CD4-positive, alpha-beta memory T cell (primary cell): ENCODE results near the gene HDLBP. TPM values are rescaled to one million over a fixed set of nuclear protein-coding genes. Genes with fewer than 3 reads are reported as not detected.

Experiments
- CTCF ChIA-PET: fragments of 350-600 bp; sonication (Branson Sonifier 250); formaldehyde crosslinking; loops from one replicate; lab custom pipeline; 2021; ENCODE audit warnings: inconsistent platforms; ENCODE audit not compliant: partially characterized antibody; lab: Charles Lee
- POLR2A ChIA-PET: fragments of 350-600 bp; sonication (Branson Sonifier 250); formaldehyde crosslinking; loops from one replicate; lab custom pipeline; 2021; ENCODE audit not compliant: partially characterized antibody; lab: Charles Lee
- DNase-seq, 5 donors: peaks; one replicate each; pipeline versions ENCODE4 v3.0.0 to v3.0.0-alpha.2; 2020 to 2022; ENCODE audit warnings: mixed read lengths in 1 of 5
- H3K27ac ChIP-seq: one replicate; pipeline ENCODE4 v1.7.0; 2013; ENCODE audit warnings: low read depth, low read length
- H3K27me3 ChIP-seq: 2 replicates; pipeline ENCODE4 v1.7.0; 2013; ENCODE audit warnings: mild to moderate bottlenecking, low read length, moderate library complexity; ENCODE audit not compliant: insufficient read depth
- H3K36me3 ChIP-seq: 2 replicates; pipeline ENCODE4 v1.7.0; 2013; ENCODE audit warnings: mild to moderate bottlenecking, low read length, moderate library complexity; ENCODE audit not compliant: insufficient read depth
- H3K4me1 ChIP-seq: 2 replicates; pipeline ENCODE4 v1.7.0; 2013; ENCODE audit warnings: mild to moderate bottlenecking, low read length, moderate library complexity; ENCODE audit not compliant: insufficient read depth
- H3K4me3 ChIP-seq, 2 donors: one replicate each; pipeline ENCODE4 v1.7.0; 2013; ENCODE audit warnings: low read length in 2 of 2, mild to moderate bottlenecking in 1 of 2
- H3K9me3 ChIP-seq, 2 donors: one replicate each; pipeline ENCODE4 v1.7.0; 2013; ENCODE audit warnings: low read length in 2 of 2, control low read depth in 1 of 2; ENCODE audit not compliant: control insufficient read depth in 1 of 2
- H3K27ac Mint-ChIP-seq, 7 donors: one replicate each; pipeline ENCODE4 v1.8.0; 2020 to 2021; ENCODE audit warnings: mixed read lengths in 7 of 7, mild to moderate bottlenecking in 6 of 7, inconsistent platforms in 3 of 7, moderate library complexity in 3 of 7
- H3K27me3 Mint-ChIP-seq, 2 donors: one replicate each; pipeline ENCODE4 v1.8.0; 2020 to 2021; ENCODE audit warnings: mixed read lengths in 2 of 2
- H3K36me3 Mint-ChIP-seq, 2 donors: one replicate each; pipeline ENCODE4 v1.8.0; 2020 to 2021; ENCODE audit warnings: mixed read lengths in 2 of 2, inconsistent platforms in 1 of 2, mild to moderate bottlenecking in 1 of 2
- H3K4me1 Mint-ChIP-seq, 4 donors: one replicate each; pipeline ENCODE4 v1.8.0; 2020 to 2021; ENCODE audit warnings: mixed read lengths in 4 of 4, mild to moderate bottlenecking in 1 of 4
- H3K4me3 Mint-ChIP-seq, 8 donors: one replicate each; pipeline ENCODE4 v1.8.0; 2020 to 2021; ENCODE audit warnings: mixed read lengths in 8 of 8, mild to moderate bottlenecking in 7 of 8, moderate library complexity in 6 of 8, inconsistent platforms in 3 of 8
- H3K9me3 Mint-ChIP-seq, 8 donors: one replicate each; pipeline ENCODE4 v1.8.0; 2020 to 2021; ENCODE audit warnings: mixed read lengths in 8 of 8, mild to moderate bottlenecking in 5 of 8, inconsistent platforms in 3 of 8, moderate library complexity in 1 of 8
- intact Hi-C: fragments of 100-400 bp; cut with micrococcal nuclease; formaldehyde crosslinking; loops from one replicate; pipeline ENCODE4 v1.15.1; 2023
- polyA plus RNA-seq, 2 donors: library from polyadenylated mRNA; unstranded; fragments of 300-500 nt; fragmentation: Illumina TruSeq; gene quantifications; one replicate each; pipeline ENCODE4 v1.2.3, GENCODE V29; 2021
- total RNA-seq, 2 experiments: library from RNA; stranded (reverse); gene quantifications; one replicate each; pipeline ENCODE4 v1.2.3, GENCODE V29; 2021

Gene HDLBP
- total and polyA plus RNA-seq, 4 experiments from 2014 or later, result 24.7 to 183 (median 124) TPM

DNA sequence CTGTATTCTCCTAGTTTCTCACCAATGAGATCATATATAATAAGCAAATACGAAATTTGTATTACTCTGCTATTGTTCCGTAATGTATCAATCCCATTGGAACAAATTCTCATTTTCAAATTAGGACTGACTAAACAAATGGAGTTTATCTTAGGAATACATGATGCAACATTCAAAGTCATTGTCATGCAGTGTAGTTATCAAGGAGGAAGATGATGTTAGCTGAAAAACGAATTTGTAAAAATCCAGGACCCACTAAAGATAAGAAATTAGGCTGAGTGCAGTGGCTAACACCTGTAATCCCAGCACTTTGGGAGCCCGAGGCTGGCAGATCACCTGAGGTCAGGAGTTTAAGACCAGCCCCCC lies 15.1 kb upstream of the HDLBP start:
- H3K27me3 Mint-ChIP-seq, result no peaks in the 10 kb centered on the region
- no peaks in the 10 kb centered on the region for H3K4me1 ChIP-seq
- ChIA-PET CTCF (no interaction called here), POLR2A (interaction anchor here (0.7 to 1.1 kb wide), 2 partner anchors 14 to 16 kb away, joined by 3 read pairs; partner anchors contain the start of gene HDLBP)
- H3K27me3 ChIP-seq, result no peaks in the 10 kb centered on the region
- no peaks in the 10 kb centered on the region for H3K9me3 Mint-ChIP-seq
- H3K36me3 Mint-ChIP-seq, result peaks cover 37 to 76% of the 10 kb centered on the region in 2 donors
- no peak overlapping the region for H3K27ac Mint-ChIP-seq
- intact Hi-C loops, result no loop called here
- no peaks in the 10 kb centered on the region for H3K9me3 ChIP-seq
- H3K4me3 Mint-ChIP-seq, result no peak overlapping the region
- DNase-seq, result no peak
- H3K36me3 ChIP-seq, result peaks cover 29% of the 10 kb centered on the region
- peaks cover 5 to 22% (median 13%) of the 10 kb centered on the region in 4 donors for H3K4me1 Mint-ChIP-seq
- H3K27ac ChIP-seq, result no peak overlapping the region
- H3K4me3 ChIP-seq, result no peak overlapping the region

- H3K36me3 Mint-ChIP-seq, result peaks cover 40 to 74% of the 10 kb centered on the region in 2 donors
- H3K36me3 ChIP-seq, result peaks cover 29% of the 10 kb centered on the region
- no peak overlapping the region for H3K4me3 Mint-ChIP-seq
- H3K9me3 ChIP-seq, result no peaks in the 10 kb centered on the region
- peak overlapping the region in 2 of 7 donors; percentile 3 to 18 for H3K27ac Mint-ChIP-seq
- H3K27me3 ChIP-seq, result no peaks in the 10 kb centered on the region
- no peak overlapping the region for H3K27ac ChIP-seq
- no peaks in the 10 kb centered on the region for H3K27me3 Mint-ChIP-seq
- H3K9me3 Mint-ChIP-seq, result no peaks in the 10 kb centered on the region
- intact Hi-C loops, result no loop called here
- H3K4me3 ChIP-seq, result no peak overlapping the region
- CTCF ChIA-PET, result no interaction called here
- peaks cover 3% of the 10 kb centered on the region for H3K4me1 ChIP-seq
- POLR2A ChIA-PET, result interaction anchor here (0.7 to 1.1 kb wide), 2 partner anchors 14 to 15 kb away, joined by 3 read pairs; partner anchors contain the start of gene HDLBP
- H3K4me1 Mint-ChIP-seq, result peaks cover 9 to 27% (median 17%) of the 10 kb centered on the region in 4 donors
- no peak for DNase-seq
Observed at GRCh38 chr2:241329669-241330615, 14.5 kb upstream of the HDLBP start.

DNA sequence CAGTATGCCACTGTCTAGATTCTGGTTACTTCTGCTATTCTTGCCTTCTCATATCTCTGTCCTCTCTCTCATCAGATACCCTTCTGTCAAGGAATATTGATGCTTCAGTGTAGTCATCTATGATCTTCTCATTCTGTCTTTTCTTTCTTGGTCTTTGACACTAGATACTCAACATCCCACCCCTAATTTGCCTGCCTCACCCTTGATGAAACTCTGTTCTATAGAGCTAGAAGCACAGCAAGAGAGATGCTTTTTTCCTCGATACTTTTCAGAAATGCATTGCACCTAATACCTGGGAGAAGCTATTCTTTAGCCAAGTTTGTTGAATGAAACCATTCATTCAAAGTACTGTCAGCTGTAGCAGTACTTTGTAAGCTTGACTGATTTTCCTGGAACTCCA lies 9.8 kb upstream of the HDLBP start:
- peaks cover 33% of the 10 kb centered on the region for H3K36me3 ChIP-seq
- ChIA-PET POLR2A (no interaction called here), CTCF (no interaction called here)
- intact Hi-C loops, result no loop called here
- Mint-ChIP-seq H3K36me3 (peaks cover 30 to 66% of the 10 kb centered on the region in 2 donors), H3K9me3 (no peaks in the 10 kb centered on the region), H3K4me1 (peaks cover 23 to 57% (median 40%) of the 10 kb centered on the region in 4 donors), H3K27me3 (no peaks in the 10 kb centered on the region), H3K4me3 (no peak overlapping the region), H3K27ac (peak overlapping the region in 1 of 7 donors; percentile 16)
- no peak overlapping the region for H3K27ac ChIP-seq
- no peak overlapping the region for H3K4me3 ChIP-seq
- DNase-seq, result no peak
- H3K27me3 ChIP-seq, result no peaks in the 10 kb centered on the region
- no peaks in the 10 kb centered on the region for H3K9me3 ChIP-seq
- H3K4me1 ChIP-seq, result peaks cover 41% of the 10 kb centered on the region

GRCh38 chr2:241324775-241325174 lies 9.3 kb upstream of the HDLBP start:
- Histone ChIP-seq H3K27me3 (no peaks in the 10 kb centered on the region), H3K4me3 (no peak overlapping the region), H3K4me1 (peaks cover 46% of the 10 kb centered on the region), H3K36me3 (peaks cover 33% of the 10 kb centered on the region), H3K9me3 (no peaks in the 10 kb centered on the region), H3K27ac (no peak overlapping the region)
- intact Hi-C loops, result no loop called here
- Mint-ChIP-seq H3K36me3 (peaks cover 25 to 66% of the 10 kb centered on the region in 2 donors), H3K27ac (peak overlapping the region in 2 of 7 donors; percentile 42 to 74), H3K27me3 (no peaks in the 10 kb centered on the region), H3K4me3 (no peak overlapping the region), H3K9me3 (no peaks in the 10 kb centered on the region), H3K4me1 (peaks cover 27 to 62% (median 45%) of the 10 kb centered on the region in 4 donors)
- no peak for DNase-seq
- ChIA-PET POLR2A (no interaction called here), CTCF (interaction anchor here (1.6 kb wide), 1 partner anchor 10 kb away, joined by 4 read pairs; no protein-coding TSS in a partner anchor)

- ChIA-PET CTCF (interaction anchor here (1.6 kb wide), 1 partner anchor 9 kb away, joined by 4 read pairs; no protein-coding TSS in a partner anchor), POLR2A (interaction anchor here (1.3 kb wide), 1 partner anchor 9 kb away, joined by 3 read pairs; no protein-coding TSS in a partner anchor)
- peaks cover 32 to 71% (median 52%) of the 10 kb centered on the region in 4 donors for H3K4me1 Mint-ChIP-seq
- H3K27me3 Mint-ChIP-seq, result no peaks in the 10 kb centered on the region
- Histone ChIP-seq H3K27me3 (no peaks in the 10 kb centered on the region), H3K36me3 (peaks cover 29% of the 10 kb centered on the region), H3K27ac (no peak overlapping the region), H3K4me1 (peaks cover 56% of the 10 kb centered on the region), H3K9me3 (no peaks in the 10 kb centered on the region), H3K4me3 (no peak overlapping the region)
- peaks cover 19 to 61% of the 10 kb centered on the region in 2 donors for H3K36me3 Mint-ChIP-seq
- H3K27ac Mint-ChIP-seq, result peak overlapping the region in 2 of 7 donors; percentile 59 to 74
- intact Hi-C loops, result no loop called here
- H3K4me3 Mint-ChIP-seq, result peak overlapping the region in 3 of 8 donors; percentile 11 to 53 (median 53)
- no peaks in the 10 kb centered on the region for H3K9me3 Mint-ChIP-seq
- DNase-seq, result no peak
Observed at GRCh38 chr2:241323778-241324177, 8.3 kb upstream of the HDLBP start.

- H3K4me3 ChIP-seq, result no peak overlapping the region
- intact Hi-C loops, result no loop called here
- DNase-seq, result no peak
- no peaks in the 10 kb centered on the region for H3K9me3 Mint-ChIP-seq
- H3K36me3 ChIP-seq, result peaks cover 18% of the 10 kb centered on the region
- no peaks in the 10 kb centered on the region for H3K9me3 ChIP-seq
- POLR2A ChIA-PET, result no interaction called here
- no peaks in the 10 kb centered on the region for H3K27me3 Mint-ChIP-seq
- peaks cover 75% of the 10 kb centered on the region for H3K4me1 ChIP-seq
- peak overlapping the region in 4 of 7 donors; percentile 18 to 98 (median 40) for H3K27ac Mint-ChIP-seq
- H3K27me3 ChIP-seq, result no peaks in the 10 kb centered on the region
- CTCF ChIA-PET, result interaction anchor here (1.3 kb wide), 1 partner anchor 14 kb away, joined by 3 read pairs; no protein-coding TSS in a partner anchor
- peaks cover 11 to 61% of the 10 kb centered on the region in 2 donors for H3K36me3 Mint-ChIP-seq
- H3K4me3 Mint-ChIP-seq, result peak overlapping the region in 3 of 8 donors; percentile 27 to 85 (median 76)
- H3K4me1 Mint-ChIP-seq, result peaks cover 47 to 79% (median 63%) of the 10 kb centered on the region in 4 donors
- no peak overlapping the region for H3K27ac ChIP-seq
Observed at GRCh38 chr2:241321886-241322285, 6.4 kb upstream of the HDLBP start.

GRCh38 chr2:241321033-241321432 lies 5.6 kb upstream of the HDLBP start:
- H3K27me3 Mint-ChIP-seq, result no peaks in the 10 kb centered on the region

More at GRCh38 chr2:241321033-241321432, 5.6 kb upstream of the HDLBP start:
- Mint-ChIP-seq H3K9me3 (no peaks in the 10 kb centered on the region), H3K4me1 (peaks cover 49 to 88% (median 68%) of the 10 kb centered on the region in 4 donors), H3K27ac (peak overlapping the region in 4 of 7 donors; percentile 8 to 98 (median 50)), H3K36me3 (peaks cover 9 to 65% of the 10 kb centered on the region in 2 donors), H3K4me3 (peak overlapping the region in 5 of 8 donors; percentile 41 to 85 (median 66))
- intact Hi-C loops, result no loop called here
- POLR2A ChIA-PET, result no interaction called here
- DNase-seq, result no peak
- Histone ChIP-seq H3K27me3 (no peaks in the 10 kb centered on the region), H3K4me3 (no peak overlapping the region), H3K4me1 (peaks cover 79% of the 10 kb centered on the region), H3K27ac (no peak overlapping the region), H3K36me3 (peaks cover 14% of the 10 kb centered on the region), H3K9me3 (no peaks in the 10 kb centered on the region)
- CTCF ChIA-PET, result interaction anchor here (1.1 to 1.3 kb wide), 2 partner anchors 15 to 18 kb away, joined by 3 read pairs; no protein-coding TSS in a partner anchor
